Panc1 (cell line): Measurements from ENCODE around the gene UQCR11.

Experiments
- POLR2AphosphoS5 ChIP-seq: IDR thresholded peaks from 2 replicates; pipeline ENCODE4 v1.6.1; 2012; ENCODE audit warnings: mild to moderate bottlenecking, low read depth, low read length, moderate library complexity
- SIN3A ChIP-seq: IDR thresholded peaks from 2 replicates; pipeline ENCODE4 v1.6.1; 2012; ENCODE audit warnings: low read depth, mild to moderate bottlenecking, low read length, moderate library complexity, borderline replicate concordance; ENCODE audit not compliant: insufficient read depth
- TCF7L2 ChIP-seq: IDR thresholded peaks from 2 replicates; pipeline ENCODE4 v1.6.1; 2011; ENCODE audit warnings: mild to moderate bottlenecking, low read depth, low read length, inconsistent platforms
- TF ChIP-seq, protein P1 (sequence below): fragments of 450-650 bp; IDR thresholded peaks from 2 replicates; pipeline ENCODE4 v1.5.1; 2017; ENCODE audit warnings: mild to moderate bottlenecking
- TF ChIP-seq, protein P2 (sequence below), 2 experiments: IDR thresholded peaks; 2 replicates each; pipeline ENCODE4 v1.6.1; 2011 to 2012; ENCODE audit warnings: low read depth in 2 of 2, control low read depth in 1 of 2, low read length in 1 of 2, mild to moderate bottlenecking in 1 of 2, moderate library complexity in 1 of 2; ENCODE audit not compliant: insufficient read depth in 1 of 2

GRCh38 chr19:1561236-1561842 lies 43.9 kb downstream of the UQCR11 start:
- TF ChIP-seq, protein P1, sequence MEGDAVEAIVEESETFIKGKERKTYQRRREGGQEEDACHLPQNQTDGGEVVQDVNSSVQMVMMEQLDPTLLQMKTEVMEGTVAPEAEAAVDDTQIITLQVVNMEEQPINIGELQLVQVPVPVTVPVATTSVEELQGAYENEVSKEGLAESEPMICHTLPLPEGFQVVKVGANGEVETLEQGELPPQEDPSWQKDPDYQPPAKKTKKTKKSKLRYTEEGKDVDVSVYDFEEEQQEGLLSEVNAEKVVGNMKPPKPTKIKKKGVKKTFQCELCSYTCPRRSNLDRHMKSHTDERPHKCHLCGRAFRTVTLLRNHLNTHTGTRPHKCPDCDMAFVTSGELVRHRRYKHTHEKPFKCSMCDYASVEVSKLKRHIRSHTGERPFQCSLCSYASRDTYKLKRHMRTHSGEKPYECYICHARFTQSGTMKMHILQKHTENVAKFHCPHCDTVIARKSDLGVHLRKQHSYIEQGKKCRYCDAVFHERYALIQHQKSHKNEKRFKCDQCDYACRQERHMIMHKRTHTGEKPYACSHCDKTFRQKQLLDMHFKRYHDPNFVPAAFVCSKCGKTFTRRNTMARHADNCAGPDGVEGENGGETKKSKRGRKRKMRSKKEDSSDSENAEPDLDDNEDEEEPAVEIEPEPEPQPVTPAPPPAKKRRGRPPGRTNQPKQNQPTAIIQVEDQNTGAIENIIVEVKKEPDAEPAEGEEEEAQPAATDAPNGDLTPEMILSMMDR = no peak
- TF ChIP-seq SIN3A (no peak), POLR2AphosphoS5 (no peak), TCF7L2 (no peak)
- TF ChIP-seq, protein P2, sequence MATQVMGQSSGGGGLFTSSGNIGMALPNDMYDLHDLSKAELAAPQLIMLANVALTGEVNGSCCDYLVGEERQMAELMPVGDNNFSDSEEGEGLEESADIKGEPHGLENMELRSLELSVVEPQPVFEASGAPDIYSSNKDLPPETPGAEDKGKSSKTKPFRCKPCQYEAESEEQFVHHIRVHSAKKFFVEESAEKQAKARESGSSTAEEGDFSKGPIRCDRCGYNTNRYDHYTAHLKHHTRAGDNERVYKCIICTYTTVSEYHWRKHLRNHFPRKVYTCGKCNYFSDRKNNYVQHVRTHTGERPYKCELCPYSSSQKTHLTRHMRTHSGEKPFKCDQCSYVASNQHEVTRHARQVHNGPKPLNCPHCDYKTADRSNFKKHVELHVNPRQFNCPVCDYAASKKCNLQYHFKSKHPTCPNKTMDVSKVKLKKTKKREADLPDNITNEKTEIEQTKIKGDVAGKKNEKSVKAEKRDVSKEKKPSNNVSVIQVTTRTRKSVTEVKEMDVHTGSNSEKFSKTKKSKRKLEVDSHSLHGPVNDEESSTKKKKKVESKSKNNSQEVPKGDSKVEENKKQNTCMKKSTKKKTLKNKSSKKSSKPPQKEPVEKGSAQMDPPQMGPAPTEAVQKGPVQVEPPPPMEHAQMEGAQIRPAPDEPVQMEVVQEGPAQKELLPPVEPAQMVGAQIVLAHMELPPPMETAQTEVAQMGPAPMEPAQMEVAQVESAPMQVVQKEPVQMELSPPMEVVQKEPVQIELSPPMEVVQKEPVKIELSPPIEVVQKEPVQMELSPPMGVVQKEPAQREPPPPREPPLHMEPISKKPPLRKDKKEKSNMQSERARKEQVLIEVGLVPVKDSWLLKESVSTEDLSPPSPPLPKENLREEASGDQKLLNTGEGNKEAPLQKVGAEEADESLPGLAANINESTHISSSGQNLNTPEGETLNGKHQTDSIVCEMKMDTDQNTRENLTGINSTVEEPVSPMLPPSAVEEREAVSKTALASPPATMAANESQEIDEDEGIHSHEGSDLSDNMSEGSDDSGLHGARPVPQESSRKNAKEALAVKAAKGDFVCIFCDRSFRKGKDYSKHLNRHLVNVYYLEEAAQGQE (IDR thresholded peaks at IDR 0.05; ENCODE audit: insufficient read depth in 1 of 2, low read depth in 2 of 2, low read length in 1 of 2) = no peak
